IMR-90 (cell line): ENCODE results near the gene SUSD1. TPM values are rescaled to one million over a fixed set of nuclear protein-coding genes. Genes with fewer than 3 reads are reported as not detected.

ENCODE experiments used
- ATAC-seq: fragments of 200-7000 bp; cut with Tn5 transposase; 2 replicates; pipeline ENCODE4 v1.9.1; 2020; ENCODE audit warnings: low read depth, mild to moderate bottlenecking, moderate library complexity
- BruUV-seq: library from RNA; stranded (reverse); fragments of 400-500 nt; replicated peaks from 2 replicates; lab custom pipeline; 2021; lab: Mats Ljungman, UMichigan
- CTCF ChIA-PET: fragments of 300-600 bp; formaldehyde crosslinking; extraction: SDS; loops from one replicate; lab custom pipeline; 2021; ENCODE audit warnings: antibody characterized with exemption; lab: Yijun Ruan, JAX
- POLR2A ChIA-PET: fragments of 300-600 bp; sonication (Branson Sonifier 250); formaldehyde crosslinking; loops from one replicate; lab custom pipeline; 2022; ENCODE audit warnings: antibody characterized with exemption; ENCODE audit not compliant: unreplicated experiment; lab: Charles Lee
- DNase-seq: peaks from one replicate; pipeline ENCODE4 v3.0.0; 2013
- H2AFZ ChIP-seq: replicated peaks from 2 replicates; pipeline ENCODE3; 2013; ENCODE audit warnings: low read length, mild to moderate bottlenecking; ENCODE audit not compliant: poor library complexity
- H2AK5ac ChIP-seq: 2 replicates; pipeline ENCODE4 v1.6.1; 2013; ENCODE audit warnings: low read depth, low read length, inconsistent platforms
- H2AK9ac ChIP-seq: replicated peaks from 2 replicates; pipeline ENCODE3; 2013; ENCODE audit warnings: mild to moderate bottlenecking, low read depth, low read length, moderate library complexity; ENCODE audit not compliant: poor library complexity
- H2BK120ac ChIP-seq: 2 replicates; pipeline ENCODE4 v1.6.1; 2013; ENCODE audit warnings: low read depth, low read length, inconsistent platforms
- H2BK15ac ChIP-seq: 3 replicates; pipeline ENCODE4 v1.6.1; 2013; ENCODE audit warnings: low read depth, low read length, inconsistent platforms
- H2BK20ac ChIP-seq: 2 replicates; pipeline ENCODE4 v1.6.1; 2013; ENCODE audit warnings: low read depth, mild to moderate bottlenecking, inconsistent platforms, low read length, moderate library complexity
- H2BK5ac ChIP-seq: 2 replicates; pipeline ENCODE4 v1.6.1; 2013; ENCODE audit warnings: mild to moderate bottlenecking, low read depth, low read length, inconsistent platforms; ENCODE audit not compliant: poor library complexity, severe bottlenecking
- H3K14ac ChIP-seq: replicated peaks from 2 replicates; pipeline ENCODE4 v1.6.1; 2013; ENCODE audit warnings: low read depth, low read length, inconsistent platforms
- H3K18ac ChIP-seq: 2 replicates; pipeline ENCODE4 v1.6.1; 2013; ENCODE audit warnings: low read depth, low read length, control low read depth
- H3K23ac ChIP-seq: 2 replicates; pipeline ENCODE4 v1.6.1; 2013; ENCODE audit warnings: low read depth, low read length, inconsistent platforms
- H3K27ac ChIP-seq: 2 replicates; pipeline ENCODE4 v1.5.1; 2013; ENCODE audit warnings: mild to moderate bottlenecking, control low read depth, low read length; ENCODE audit not compliant: insufficient read depth
- H3K27me3 ChIP-seq: 2 replicates; pipeline ENCODE4 v1.6.1; 2013; ENCODE audit warnings: low read length; ENCODE audit not compliant: control insufficient read depth, insufficient read depth
- H3K36me3 ChIP-seq: 2 replicates; pipeline ENCODE4 v1.6.1; 2013; ENCODE audit warnings: low read length, mixed read lengths; ENCODE audit not compliant: control insufficient read depth, insufficient read depth
- H3K4ac ChIP-seq: 2 replicates; pipeline ENCODE4 v1.6.1; 2013; ENCODE audit warnings: low read depth, low read length, inconsistent platforms
- H3K4me1 ChIP-seq: 2 replicates; pipeline ENCODE4 v1.6.1; 2013; ENCODE audit warnings: low read length, mixed read lengths; ENCODE audit not compliant: control insufficient read depth, insufficient read depth
- H3K4me2 ChIP-seq: 2 replicates; pipeline ENCODE4 v1.6.1; 2013; ENCODE audit warnings: low read depth, mild to moderate bottlenecking, control low read depth, low read length, moderate library complexity
- H3K4me3 ChIP-seq: 2 replicates; pipeline ENCODE4 v1.5.1; 2013; ENCODE audit warnings: low read depth, mild to moderate bottlenecking, control low read depth, low read length, moderate library complexity; ENCODE audit not compliant: insufficient read depth
- H3K56ac ChIP-seq: 2 replicates; pipeline ENCODE4 v1.6.1; 2013; ENCODE audit warnings: low read length, inconsistent platforms; ENCODE audit not compliant: insufficient read depth; ENCODE audit errors: extremely low read depth
- H3K79me1 ChIP-seq, 2 experiments: 2 replicates each; pipeline ENCODE4 v1.6.1; 2013; ENCODE audit warnings: low read length in 2 of 2, inconsistent platforms in 1 of 2, low read depth in 1 of 2
- H3K9ac ChIP-seq: 2 replicates; pipeline ENCODE4 v1.6.1; 2013; ENCODE audit warnings: low read depth, low read length, control low read depth
- H3K9me1 ChIP-seq: 2 replicates; pipeline ENCODE4 v1.6.1; 2013; ENCODE audit warnings: low read length, inconsistent platforms; ENCODE audit not compliant: insufficient read depth
- H3K9me3 ChIP-seq: 2 replicates; pipeline ENCODE4 v1.6.1; 2013; ENCODE audit warnings: low read length; ENCODE audit not compliant: control insufficient read depth, insufficient read depth
- H4K20me1 ChIP-seq: 2 replicates; pipeline ENCODE4 v1.6.1; 2013; ENCODE audit warnings: low read length, inconsistent platforms; ENCODE audit not compliant: insufficient read depth
- H4K5ac ChIP-seq: 2 replicates; pipeline ENCODE4 v1.6.1; 2013; ENCODE audit warnings: mild to moderate bottlenecking, low read depth, low read length, control low read depth
- H4K8ac ChIP-seq, 2 experiments: 2 replicates each; pipeline ENCODE4 v1.6.1; 2013; ENCODE audit warnings: low read depth in 2 of 2, low read length in 2 of 2, control low read depth in 1 of 2, inconsistent platforms in 1 of 2
- H4K91ac ChIP-seq: 2 replicates; pipeline ENCODE4 v1.6.1; 2013; ENCODE audit warnings: low read depth, low read length, inconsistent platforms; ENCODE audit not compliant: insufficient read depth
- CTCF ChIP-seq: conservative IDR thresholded peaks from 2 replicates; pipeline ENCODE4 v1.5.1; 2012; ENCODE audit warnings: mild to moderate bottlenecking, low read depth, low read length, improper control_type of control experiment
- WGBS, 2 experiments: methylation state at CpG; one replicate each; pipeline versions ENCODE4 v1.1.5 to v1.1.7; 2013; ENCODE audit warnings: missing lambda C conversion rate in 2 of 2; ENCODE audit not compliant: insufficient read length in 1 of 2; ENCODE audit errors: extremely low coverage in 2 of 2; 5-methylcytosine and 5-hydroxymethylcytosine counted together
- dilution Hi-C: fragments of 300-500 bp; cut with HindIII; formaldehyde crosslinking; loops from one replicate; pipeline ENCODE4 v1.14.3; 2018; ENCODE audit warnings: low sequenced_read_pairs; ENCODE audit not compliant: unreplicated experiment
- in situ Hi-C: fragments of 300-500 bp; cut with MboI; formaldehyde crosslinking; loops from 3 replicates; pipeline ENCODE4 v1.14.3; 2019; ENCODE audit warnings: low sequenced_read_pairs, inconsistent platforms, mixed read lengths
- intact Hi-C: fragments of 100-400 bp; cut with micrococcal nuclease; formaldehyde crosslinking; loops from 2 replicates; pipeline ENCODE4 v1.10.0; 2022
- polyA plus RNA-seq, 3 experiments: library from polyadenylated mRNA; depleted of rRNA; stranded (reverse); fragments of >200 nt; gene quantifications; 2 replicates each; pipeline ENCODE4 v1.2.3, GENCODE V29; 2012; ENCODE audit warnings: low replicate concordance in 1 of 3
- total RNA-seq: library from RNA; depleted of rRNA; stranded (reverse); fragments of >200 nt; gene quantifications from 2 replicates; pipeline ENCODE4 v1.2.3, GENCODE V29; 2012
- TF ChIP-seq, protein P1 (sequence below): fragments of 150-350 bp; IDR thresholded peaks from 2 replicates; pipeline ENCODE4 v1.6.1; 2017; ENCODE audit warnings: mild to moderate bottlenecking, antibody characterized with exemption, low read length, low read depth

The SUSD1 gene
- total and polyA plus RNA-seq, 2 of the 4 experiments (the other 2 are of a cell fraction): 4.0 to 4.7 TPM

- TF ChIP-seq, protein P1, sequence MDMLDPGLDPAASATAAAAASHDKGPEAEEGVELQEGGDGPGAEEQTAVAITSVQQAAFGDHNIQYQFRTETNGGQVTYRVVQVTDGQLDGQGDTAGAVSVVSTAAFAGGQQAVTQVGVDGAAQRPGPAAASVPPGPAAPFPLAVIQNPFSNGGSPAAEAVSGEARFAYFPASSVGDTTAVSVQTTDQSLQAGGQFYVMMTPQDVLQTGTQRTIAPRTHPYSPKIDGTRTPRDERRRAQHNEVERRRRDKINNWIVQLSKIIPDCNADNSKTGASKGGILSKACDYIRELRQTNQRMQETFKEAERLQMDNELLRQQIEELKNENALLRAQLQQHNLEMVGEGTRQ: no peak
- no peak for TF ChIP-seq CTCF
- no TSS peak for BruUV-seq
- Histone ChIP-seq H3K27ac (no peak overlapping the region), H2AK5ac (no peak overlapping the region), H3K18ac (no peak overlapping the region), H2AK9ac (no peak overlapping the region), H3K9ac (no peak overlapping the region), H3K9me1 (no peaks in the 10 kb centered on the region), H3K14ac (no peak overlapping the region), H3K36me3 (no peaks in the 10 kb centered on the region), H3K4me3 (no peak overlapping the region), H2BK5ac (no peak overlapping the region), H3K56ac (no peak overlapping the region), H3K27me3 (no peaks in the 10 kb centered on the region), H3K4ac (no peak overlapping the region; the same call in 1 of the 2 replicates), H3K4me2 (no peak overlapping the region), H3K9me3 (no peaks in the 10 kb centered on the region; the same call in 1 of the 2 replicates), H2BK15ac (no peak overlapping the region), H2AFZ (no peak overlapping the region), H3K79me1 (no peaks in the 10 kb centered on the region; a peak in 1 of 4 replicates), H4K91ac (no peak overlapping the region), H2BK120ac (peak overlapping the region; percentile 57; the same call in 1 of the 2 replicates), H3K4me1 (0 out of 2 replicates have a peak, but pooled peaks cover 2% of the 10 kb centered on the region), H2BK20ac (no peak overlapping the region), H4K8ac (peak overlapping the region in 1 of 2 experiments; percentile 46; a peak in 1 of 4 replicates), H4K5ac (peak overlapping the region; percentile 63; the same call in 1 of the 2 replicates), H3K23ac (no peak overlapping the region), H4K20me1 (no peaks in the 10 kb centered on the region)
- DNase-seq: peak; percentile 32
- 80% methylated on average over 1 of the region's 3 CpGs; no CpG with 5 or more reads in 1 of the 2 experiments for WGBS, 2 experiments
- ChIA-PET POLR2A (interaction anchor here (0.7 to 1.0 kb wide), 2 partner anchors 10 to 61 kb away, joined by 7 to 8 read pairs; no protein-coding TSS in a partner anchor), CTCF (interaction anchor here (0.8 kb wide), 1 partner anchor 318 kb away, joined by 5 read pairs; no protein-coding TSS in a partner anchor)
- intact Hi-C loops (no loop called here), in situ Hi-C loops (loop anchor here (25.0 kb wide), 1 partner anchor 628 kb away; the partner anchor contains the start of gene INIP), dilution Hi-C loops (no loop called here)
- no peak for ATAC-seq
Observed at GRCh38 chr9:112084334-112084733, 90.8 kb downstream of the SUSD1 start.
